Measurements from ENCODE around the gene HSPB1. TPM values are rescaled to one million over a fixed set of nuclear protein-coding genes. Genes with fewer than 3 reads are reported as not detected.
A peak's percentile ranks its signal among the peaks of the same experiment; 100 is the strongest.

Gene HSPB1
- total RNA-seq (10 to 100 TPM; 26.3 to 47.2 (median 40.5) TPM), polyA plus RNA-seq (10 to 100 TPM; 68.6 to 93.5 TPM), total RNA-seq (15.1 reads per million, percentile 44 among the genes with 10 or more reads in this experiment)

GRCh38 chr7:76302347-76303201 lies at the start of gene HSPB1:
HSPB1 (plus strand) TSS chr7:76302673; CDS start chr7:76302713, 40 bp downstream.
- H3K36me3 Mint-ChIP-seq = peaks cover 0 to 1% (median 0%) of the 10 kb centered on the region in 5 donors
- peak; percentile 31 to 54 (median 44) for DNase-seq
- Histone ChIP-seq H3K4me1 (ENCODE audit: control insufficient read depth in 2 of 2, insufficient read depth in 2 of 2, low read length in 2 of 2) (peaks cover 0 to 5% of the 10 kb centered on the region in 2 donors), H3K27me3 (ENCODE audit: control insufficient read depth in 2 of 2, insufficient read depth in 2 of 2, low read length in 2 of 2) (no peaks in the 10 kb centered on the region), H3K4me3 (ENCODE audit: low read length) (peak within 1 kb of the TSS; percentile 81), H3K27ac (ENCODE audit: low read depth, low read length) (peak within 1 kb of the TSS; percentile 81), H3K9me3 (ENCODE audit: control insufficient read depth in 2 of 3, low read length in 3 of 3) (no peaks in the 10 kb centered on the region), H3K36me3 (ENCODE audit: control insufficient read depth in 2 of 3, insufficient read depth in 3 of 3, low read length in 3 of 3) (no peaks in the 10 kb centered on the region)
- peaks cover 6 to 22% (median 17%) of the 10 kb centered on the region in 7 donors for H3K4me1 Mint-ChIP-seq
- intact Hi-C loops (cut with micrococcal nuclease) = loop anchor here (1.0 kb wide), 3 partner anchors 11 to 16 kb away; no protein-coding TSS in a partner anchor
- peak within 1 kb of the TSS; percentile 76 to 95 (median 91) for H3K27ac Mint-ChIP-seq
- peak within 1 kb of the TSS; percentile 87 to 96 (median 92) for H3K4me3 Mint-ChIP-seq
- peak; percentile 65 for ATAC-seq
- H3K9me3 Mint-ChIP-seq = no peaks in the 10 kb centered on the region
- peaks cover 0 to 20% (median 0%) of the 10 kb centered on the region in 5 donors for H3K27me3 Mint-ChIP-seq
- ChIA-PET POLR2A (interaction anchor here (0.8 to 3.4 kb wide), 3 partner anchors 16 to 56 kb away, joined by 3 to 23 read pairs (median 3); partner anchors contain the start of gene YWHAG), CTCF (interaction anchor here (0.9 to 1.0 kb wide), 2 partner anchors 11 to 40 kb away, joined by 5 to 7 read pairs; no protein-coding TSS in a partner anchor)

GRCh38 chr7:76254781-76255180 lies 47.7 kb upstream of the HSPB1 start:
- ATAC-seq = no peak
- ChIA-PET POLR2A (interaction anchor here (0.6 to 1.0 kb wide), 2 partner anchors 10 to 33 kb away, joined by 3 read pairs; no protein-coding TSS in a partner anchor), CTCF (no interaction called here)
- peaks cover 0 to 2% (median 0%) of the 10 kb centered on the region in 11 donors for H3K9me3 Mint-ChIP-seq
- no peak overlapping the region for H3K4me3 Mint-ChIP-seq
- H3K4me1 Mint-ChIP-seq = peaks cover 0 to 4% (median 0%) of the 10 kb centered on the region in 7 donors
- no peak for DNase-seq
- Histone ChIP-seq H3K4me3 (ENCODE audit: low read length) (no peak overlapping the region), H3K27ac (ENCODE audit: low read depth, low read length) (no peak overlapping the region), H3K4me1 (ENCODE audit: control insufficient read depth in 2 of 2, insufficient read depth in 2 of 2, low read length in 2 of 2) (no peaks in the 10 kb centered on the region), H3K9me3 (ENCODE audit: control insufficient read depth in 2 of 3, low read length in 3 of 3) (no peaks in the 10 kb centered on the region), H3K27me3 (ENCODE audit: control insufficient read depth in 2 of 2, insufficient read depth in 2 of 2, low read length in 2 of 2) (no peaks in the 10 kb centered on the region), H3K36me3 (ENCODE audit: control insufficient read depth in 2 of 3, insufficient read depth in 3 of 3, low read length in 3 of 3) (no peaks in the 10 kb centered on the region)
- H3K27ac Mint-ChIP-seq = no peak overlapping the region
- intact Hi-C loops (cut with micrococcal nuclease) = no loop called here
- peaks cover 0 to 3% (median 0%) of the 10 kb centered on the region in 5 donors for H3K36me3 Mint-ChIP-seq
- H3K27me3 Mint-ChIP-seq = peaks cover 5 to 33% (median 22%) of the 10 kb centered on the region in 5 donors

GRCh38 chr7:76257973-76258372 lies 44.5 kb upstream of the HSPB1 start:
- Histone ChIP-seq H3K36me3 (ENCODE audit: control insufficient read depth in 2 of 3, insufficient read depth in 3 of 3, low read length in 3 of 3) (no peaks in the 10 kb centered on the region), H3K27me3 (ENCODE audit: control insufficient read depth in 2 of 2, insufficient read depth in 2 of 2, low read length in 2 of 2) (no peaks in the 10 kb centered on the region), H3K27ac (ENCODE audit: low read depth, low read length) (no peak overlapping the region), H3K9me3 (ENCODE audit: control insufficient read depth in 2 of 3, low read length in 3 of 3) (no peaks in the 10 kb centered on the region), H3K4me1 (ENCODE audit: control insufficient read depth in 2 of 2, insufficient read depth in 2 of 2, low read length in 2 of 2) (no peaks in the 10 kb centered on the region), H3K4me3 (ENCODE audit: low read length) (no peak overlapping the region)
- intact Hi-C loops (cut with micrococcal nuclease) = no loop called here
- ChIA-PET CTCF (no interaction called here), POLR2A (no interaction called here)
- DNase-seq (no peak), ATAC-seq (no peak)
- Mint-ChIP-seq H3K4me3 (peak overlapping the region in 2 of 10 donors; percentile 12 to 14), H3K27me3 (peaks cover 14 to 43% (median 34%) of the 10 kb centered on the region in 5 donors), H3K9me3 (peaks cover 0 to 2% (median 0%) of the 10 kb centered on the region in 11 donors), H3K4me1 (peaks cover 0 to 9% (median 0%) of the 10 kb centered on the region in 7 donors), H3K27ac (no peak overlapping the region), H3K36me3 (peaks cover 0 to 3% (median 0%) of the 10 kb centered on the region in 5 donors)

- Histone ChIP-seq H3K27me3 (ENCODE audit: control insufficient read depth in 2 of 2, insufficient read depth in 2 of 2, low read length in 2 of 2) (no peaks in the 10 kb centered on the region), H3K9me3 (ENCODE audit: control insufficient read depth in 2 of 3, low read length in 3 of 3) (no peaks in the 10 kb centered on the region), H3K4me3 (ENCODE audit: low read length) (no peak overlapping the region), H3K27ac (ENCODE audit: low read depth, low read length) (no peak overlapping the region), H3K4me1 (ENCODE audit: control insufficient read depth in 2 of 2, insufficient read depth in 2 of 2, low read length in 2 of 2) (no peaks in the 10 kb centered on the region), H3K36me3 (ENCODE audit: control insufficient read depth in 2 of 3, insufficient read depth in 3 of 3, low read length in 3 of 3) (no peaks in the 10 kb centered on the region)
- POLR2A ChIA-PET = no interaction called here
- no peak for ATAC-seq
- H3K4me1 Mint-ChIP-seq = peaks cover 0 to 12% (median 0%) of the 10 kb centered on the region in 7 donors
- peaks cover 0 to 2% (median 0%) of the 10 kb centered on the region in 11 donors for H3K9me3 Mint-ChIP-seq
- CTCF ChIA-PET = no interaction called here
- DNase-seq = no peak
- intact Hi-C loops (cut with micrococcal nuclease) = loop anchor here (1.0 to 10.0 kb wide), 2 partner anchors 24 to 385 kb away; partner anchors contain the start of gene RHBDD2 (in 1 of the 2)
- peak overlapping the region; percentile 29 to 71 (median 51) for H3K4me3 Mint-ChIP-seq
- H3K27me3 Mint-ChIP-seq = peaks cover 20 to 44% (median 34%) of the 10 kb centered on the region in 5 donors
- H3K27ac Mint-ChIP-seq = no peak overlapping the region
- peaks cover 0 to 3% (median 0%) of the 10 kb centered on the region in 5 donors for H3K36me3 Mint-ChIP-seq
Measured at GRCh38 chr7:76259124-76260093, 43.1 kb upstream of the HSPB1 start.

GRCh38 chr7:76260171-76260703 lies 42.2 kb upstream of the HSPB1 start:
- ATAC-seq (peak; percentile 88), DNase-seq (peak in 5 of 9 donors; percentile 28 to 69 (median 41))
- Histone ChIP-seq H3K27ac (ENCODE audit: low read depth, low read length) (no peak overlapping the region), H3K27me3 (ENCODE audit: control insufficient read depth in 2 of 2, insufficient read depth in 2 of 2, low read length in 2 of 2) (no peaks in the 10 kb centered on the region), H3K9me3 (ENCODE audit: control insufficient read depth in 2 of 3, low read length in 3 of 3) (no peaks in the 10 kb centered on the region), H3K36me3 (ENCODE audit: control insufficient read depth in 2 of 3, insufficient read depth in 3 of 3, low read length in 3 of 3) (no peaks in the 10 kb centered on the region), H3K4me1 (ENCODE audit: control insufficient read depth in 2 of 2, insufficient read depth in 2 of 2, low read length in 2 of 2) (no peaks in the 10 kb centered on the region), H3K4me3 (ENCODE audit: low read length) (no peak overlapping the region)
- no peaks in the 10 kb centered on the region for H3K36me3 Mint-ChIP-seq
- POLR2A ChIA-PET = no interaction called here
- H3K9me3 Mint-ChIP-seq = peaks cover 0 to 2% (median 0%) of the 10 kb centered on the region in 11 donors
- intact Hi-C loops (cut with micrococcal nuclease) = loop anchor here (1.0 to 10.0 kb wide), 2 partner anchors 25 to 385 kb away; partner anchors contain the start of gene RHBDD2 (in 1 of the 2)
- H3K27ac Mint-ChIP-seq = no peak overlapping the region
- CTCF ChIA-PET = no interaction called here
- H3K27me3 Mint-ChIP-seq = peaks cover 26 to 48% (median 34%) of the 10 kb centered on the region in 5 donors
- H3K4me3 Mint-ChIP-seq = peak overlapping the region in 6 of 10 donors; percentile 34 to 60 (median 40)
- H3K4me1 Mint-ChIP-seq = peaks cover 0 to 12% (median 0%) of the 10 kb centered on the region in 7 donors

All from naive thymus-derived CD4-positive, alpha-beta T cell (primary cell).